ENCODE results near the gene ROGDI.

DNA sequence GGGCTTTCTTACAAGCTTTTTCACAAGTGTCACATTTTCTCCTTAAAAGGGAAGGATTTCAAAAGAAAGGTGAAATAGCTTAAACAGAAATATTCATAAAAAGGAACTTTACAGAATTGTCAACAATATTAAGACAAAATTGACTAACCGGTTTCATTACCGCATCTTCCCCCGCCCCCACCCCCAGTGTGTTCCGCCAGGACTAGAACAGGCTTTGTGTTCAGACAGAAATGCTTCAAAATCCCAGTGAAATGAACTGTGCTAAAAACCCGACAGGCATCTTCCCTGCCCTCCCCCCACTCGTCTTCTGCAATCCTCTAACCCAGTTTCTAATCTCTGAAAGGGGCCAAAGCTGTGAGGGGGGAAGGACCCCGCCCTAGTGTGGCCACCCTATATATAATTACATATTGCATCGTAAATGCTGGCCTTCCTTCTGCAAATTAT is 990 bp upstream of the ROGDI start:
- TF ChIP-seq, protein P1, sequence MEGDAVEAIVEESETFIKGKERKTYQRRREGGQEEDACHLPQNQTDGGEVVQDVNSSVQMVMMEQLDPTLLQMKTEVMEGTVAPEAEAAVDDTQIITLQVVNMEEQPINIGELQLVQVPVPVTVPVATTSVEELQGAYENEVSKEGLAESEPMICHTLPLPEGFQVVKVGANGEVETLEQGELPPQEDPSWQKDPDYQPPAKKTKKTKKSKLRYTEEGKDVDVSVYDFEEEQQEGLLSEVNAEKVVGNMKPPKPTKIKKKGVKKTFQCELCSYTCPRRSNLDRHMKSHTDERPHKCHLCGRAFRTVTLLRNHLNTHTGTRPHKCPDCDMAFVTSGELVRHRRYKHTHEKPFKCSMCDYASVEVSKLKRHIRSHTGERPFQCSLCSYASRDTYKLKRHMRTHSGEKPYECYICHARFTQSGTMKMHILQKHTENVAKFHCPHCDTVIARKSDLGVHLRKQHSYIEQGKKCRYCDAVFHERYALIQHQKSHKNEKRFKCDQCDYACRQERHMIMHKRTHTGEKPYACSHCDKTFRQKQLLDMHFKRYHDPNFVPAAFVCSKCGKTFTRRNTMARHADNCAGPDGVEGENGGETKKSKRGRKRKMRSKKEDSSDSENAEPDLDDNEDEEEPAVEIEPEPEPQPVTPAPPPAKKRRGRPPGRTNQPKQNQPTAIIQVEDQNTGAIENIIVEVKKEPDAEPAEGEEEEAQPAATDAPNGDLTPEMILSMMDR (conservative IDR thresholded peaks at IDR 0.05; ENCODE audit: low read length): no peak
- TF ChIP-seq EZH2phosphoT487 (IDR thresholded peaks at IDR 0.05; ENCODE audit: borderline replicate concordance, low read depth, low read length): no peak

All from OCI-LY7 (cell line).